ES-I3 (cell line): ENCODE measurements around the gene TRAPPC6A.

Experiments
- H3K36me3 ChIP-seq: 2 replicates; pipeline ENCODE4 v1.6.1; 2013; ENCODE audit warnings: mild to moderate bottlenecking, low read length, control low read depth, moderate library complexity; ENCODE audit not compliant: insufficient read depth
- H3K4me1 ChIP-seq: 2 replicates; pipeline ENCODE4 v1.6.1; 2013; ENCODE audit warnings: mild to moderate bottlenecking, control low read depth, low read length; ENCODE audit not compliant: insufficient read depth
- H3K9ac ChIP-seq: 2 replicates; pipeline ENCODE4 v1.6.1; 2013; ENCODE audit warnings: low read depth, mild to moderate bottlenecking, low read length, moderate library complexity
- H3K9me3 ChIP-seq: 2 replicates; pipeline ENCODE4 v1.6.1; 2013; ENCODE audit warnings: mild to moderate bottlenecking, low read length, moderate library complexity; ENCODE audit not compliant: control insufficient read depth, insufficient read depth

The TRAPPC6A gene

GRCh38 chr19:45163156-45163555 is 14.9 kb downstream of the TRAPPC6A start:
- H3K9me3 ChIP-seq: no peaks in the 10 kb centered on the region
- H3K36me3 ChIP-seq: no peaks in the 10 kb centered on the region
- H3K9ac ChIP-seq: no peak overlapping the region
- H3K4me1 ChIP-seq: peaks cover 16% of the 10 kb centered on the region; the same call in 1 of the 2 replicates

GRCh38 chr19:45162608-45163143 is 15.4 kb downstream of the TRAPPC6A start:
- no peaks in the 10 kb centered on the region for H3K9me3 ChIP-seq
- H3K4me1 ChIP-seq: peaks cover 16% of the 10 kb centered on the region; the same call in 1 of the 2 replicates
- H3K36me3 ChIP-seq: no peaks in the 10 kb centered on the region
- no peak overlapping the region for H3K9ac ChIP-seq

- Histone ChIP-seq H3K36me3 (no peaks in the 10 kb centered on the region), H3K4me1 (peaks cover 12% of the 10 kb centered on the region; the same call in 1 of the 2 replicates), H3K9ac (no peak overlapping the region), H3K9me3 (no peaks in the 10 kb centered on the region)
Observed at GRCh38 chr19:45161738-45162607, 16.1 kb downstream of the TRAPPC6A start.

- Histone ChIP-seq H3K4me1 (peaks cover 12% of the 10 kb centered on the region; the same call in 1 of the 2 replicates), H3K36me3 (no peaks in the 10 kb centered on the region), H3K9me3 (no peaks in the 10 kb centered on the region), H3K9ac (no peak within 1 kb of the TSS)
Observed at GRCh38 chr19:45160870-45161737, 16.9 kb downstream of the TRAPPC6A start, which contains the start of gene NKPD1. NKPD1 (minus strand) TSS chr19:45160982; CDS start chr19:45160150, 832 bp downstream.

- no peaks in the 10 kb centered on the region for H3K9me3 ChIP-seq
- H3K9ac ChIP-seq: no peak overlapping the region
- H3K36me3 ChIP-seq: no peaks in the 10 kb centered on the region
- H3K4me1 ChIP-seq: peaks cover 14% of the 10 kb centered on the region; the same call in 1 of the 2 replicates
Observed at GRCh38 chr19:45159971-45160324, 18.1 kb downstream of the TRAPPC6A start.

- Histone ChIP-seq H3K9ac (no peak overlapping the region), H3K4me1 (peaks cover 13% of the 10 kb centered on the region), H3K9me3 (no peaks in the 10 kb centered on the region), H3K36me3 (no peaks in the 10 kb centered on the region)
Observed at GRCh38 chr19:45159210-45159970, 18.6 kb downstream of the TRAPPC6A start.

- Histone ChIP-seq H3K9me3 (no peaks in the 10 kb centered on the region), H3K9ac (no peak overlapping the region), H3K4me1 (peaks cover 12% of the 10 kb centered on the region), H3K36me3 (no peaks in the 10 kb centered on the region)
Observed at GRCh38 chr19:45158503-45159209, 19.4 kb downstream of the TRAPPC6A start.

GRCh38 chr19:45156751-45157150 is 21.3 kb downstream of the TRAPPC6A start:
- peaks cover 12% of the 10 kb centered on the region for H3K4me1 ChIP-seq
- no peaks in the 10 kb centered on the region for H3K36me3 ChIP-seq
- H3K9ac ChIP-seq: no peak overlapping the region
- no peaks in the 10 kb centered on the region for H3K9me3 ChIP-seq

- Histone ChIP-seq H3K36me3 (no peaks in the 10 kb centered on the region), H3K9me3 (no peaks in the 10 kb centered on the region), H3K4me1 (peaks cover 12% of the 10 kb centered on the region), H3K9ac (no peak overlapping the region)
Observed at GRCh38 chr19:45156011-45156630, 21.9 kb downstream of the TRAPPC6A start.

- H3K36me3 ChIP-seq: no peaks in the 10 kb centered on the region
- peaks cover 12% of the 10 kb centered on the region for H3K4me1 ChIP-seq
- H3K9ac ChIP-seq: peak overlapping the region; percentile 37; the same call in 1 of the 2 replicates
- no peaks in the 10 kb centered on the region for H3K9me3 ChIP-seq
Observed at GRCh38 chr19:45154064-45154827, 23.8 kb downstream of the TRAPPC6A start.

- no peaks in the 10 kb centered on the region for H3K36me3 ChIP-seq
- peaks cover 12% of the 10 kb centered on the region for H3K4me1 ChIP-seq
- peak overlapping the region; percentile 37; the same call in 1 of the 2 replicates for H3K9ac ChIP-seq
- no peaks in the 10 kb centered on the region for H3K9me3 ChIP-seq
Observed at GRCh38 chr19:45153339-45154063, 24.5 kb downstream of the TRAPPC6A start.
